ENCODE results near the gene PLEKHM2. TPM values are rescaled to one million over a fixed set of nuclear protein-coding genes. Genes with fewer than 3 reads are reported as not detected.

The PLEKHM2 gene
- total and polyA plus RNA-seq, 2 experiments from 2014 or later, result 31.8 to 43.1 TPM

DNA sequence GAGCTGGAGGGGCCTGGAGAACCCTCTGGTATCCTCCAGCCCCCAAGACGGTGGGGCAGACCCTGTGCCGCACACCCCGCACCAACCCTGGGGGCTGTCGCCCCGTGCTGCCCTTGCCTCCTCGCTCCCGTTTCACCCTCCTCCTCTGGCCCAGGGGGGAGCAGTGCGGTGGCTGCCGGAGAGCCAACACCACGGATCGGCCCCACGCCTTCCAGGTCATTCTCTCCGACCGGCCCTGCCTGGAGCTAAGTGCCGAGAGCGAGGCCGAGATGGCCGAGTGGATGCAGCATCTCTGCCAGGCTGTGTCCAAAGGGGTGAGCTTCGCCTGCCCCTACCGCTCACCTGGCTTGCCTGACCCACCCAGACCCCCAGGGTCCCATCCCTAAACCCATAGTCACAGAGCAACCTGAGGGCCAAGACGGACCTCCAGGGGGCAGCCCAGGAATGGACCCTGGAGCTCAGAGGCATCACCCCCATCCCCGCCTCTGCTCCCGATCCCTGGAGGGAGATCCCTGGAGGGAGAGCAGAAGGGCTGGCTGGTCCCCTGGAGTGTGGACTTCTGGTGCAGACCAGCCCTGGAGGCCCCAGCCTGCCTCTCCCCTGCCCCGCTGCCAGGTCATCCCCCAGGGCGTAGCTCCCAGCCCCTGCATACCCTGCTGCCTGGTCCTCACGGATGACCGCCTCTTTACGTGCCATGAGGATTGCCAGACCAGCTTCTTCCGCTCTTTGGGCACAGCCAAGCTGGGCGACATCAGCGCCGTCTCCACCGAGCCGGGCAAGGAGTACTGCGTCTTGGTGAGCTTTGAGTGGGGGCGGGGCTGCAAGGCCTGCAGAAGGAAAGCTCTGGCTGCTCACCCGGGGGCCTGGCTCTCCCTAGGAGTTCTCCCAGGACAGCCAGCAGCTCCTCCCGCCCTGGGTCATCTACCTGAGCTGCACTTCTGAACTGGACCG lies 47.9 kb downstream of the PLEKHM2 start:
- no peaks in the 10 kb centered on the region for H3K9me3 ChIP-seq (ENCODE audit: low read depth)
- H3K79me2 ChIP-seq, result no peaks in the 10 kb centered on the region
- no peak overlapping the region for H3K4me2 ChIP-seq
- H4K20me1 ChIP-seq (ENCODE audit: insufficient read depth, poor library complexity, severe bottlenecking), result no peaks in the 10 kb centered on the region
- H2AFZ ChIP-seq, result no peak overlapping the region
- H3K27ac ChIP-seq, result no peak overlapping the region
- H3K36me3 ChIP-seq (replicated peaks; ENCODE audit: insufficient read depth, low read depth), result no peaks in the 10 kb centered on the region
- H3K27me3 ChIP-seq, result no peaks in the 10 kb centered on the region
- WGBS (ENCODE audit: low lambda C conversion rate, missing lambda C conversion rate), result 96% methylated on average over 39 of the region's 39 CpGs
- H3K9me2 ChIP-seq (replicated peaks; ENCODE audit: insufficient read depth), result no peaks in the 10 kb centered on the region
- TF ChIP-seq EZH2 (IDR thresholded peaks at IDR 0.05; ENCODE audit: borderline replicate concordance), result no peak
- TF ChIP-seq, protein P1, sequence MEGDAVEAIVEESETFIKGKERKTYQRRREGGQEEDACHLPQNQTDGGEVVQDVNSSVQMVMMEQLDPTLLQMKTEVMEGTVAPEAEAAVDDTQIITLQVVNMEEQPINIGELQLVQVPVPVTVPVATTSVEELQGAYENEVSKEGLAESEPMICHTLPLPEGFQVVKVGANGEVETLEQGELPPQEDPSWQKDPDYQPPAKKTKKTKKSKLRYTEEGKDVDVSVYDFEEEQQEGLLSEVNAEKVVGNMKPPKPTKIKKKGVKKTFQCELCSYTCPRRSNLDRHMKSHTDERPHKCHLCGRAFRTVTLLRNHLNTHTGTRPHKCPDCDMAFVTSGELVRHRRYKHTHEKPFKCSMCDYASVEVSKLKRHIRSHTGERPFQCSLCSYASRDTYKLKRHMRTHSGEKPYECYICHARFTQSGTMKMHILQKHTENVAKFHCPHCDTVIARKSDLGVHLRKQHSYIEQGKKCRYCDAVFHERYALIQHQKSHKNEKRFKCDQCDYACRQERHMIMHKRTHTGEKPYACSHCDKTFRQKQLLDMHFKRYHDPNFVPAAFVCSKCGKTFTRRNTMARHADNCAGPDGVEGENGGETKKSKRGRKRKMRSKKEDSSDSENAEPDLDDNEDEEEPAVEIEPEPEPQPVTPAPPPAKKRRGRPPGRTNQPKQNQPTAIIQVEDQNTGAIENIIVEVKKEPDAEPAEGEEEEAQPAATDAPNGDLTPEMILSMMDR (IDR thresholded peaks at IDR 0.05; ENCODE audit: poor library complexity), result no peak
- H3K4me1 ChIP-seq (ENCODE audit: insufficient read depth), result no peaks in the 10 kb centered on the region
- H3K4me3 ChIP-seq, result no peak overlapping the region
- DNase-seq (ENCODE audit: low spot score), result no peak

DNA sequence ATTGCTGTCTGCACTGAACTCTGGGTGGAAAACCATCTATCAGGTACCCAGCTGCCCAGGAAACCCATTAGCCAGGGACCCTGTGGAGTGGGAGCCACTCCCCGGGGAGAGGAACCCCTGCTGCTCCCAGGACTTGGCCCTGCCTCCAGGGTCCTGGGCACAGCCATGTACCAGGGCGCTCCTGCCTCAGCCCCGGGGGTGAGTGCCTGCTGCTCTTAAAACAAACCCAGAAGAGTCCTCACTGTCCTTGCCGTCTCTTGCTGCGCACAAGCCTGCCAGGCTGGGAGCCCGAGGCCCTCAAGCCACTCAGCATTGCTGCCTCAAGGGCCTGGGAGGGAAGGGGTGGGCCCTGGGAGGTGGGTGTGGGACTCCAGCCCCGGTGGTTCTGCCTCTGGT lies 48.6 kb downstream of the PLEKHM2 start:
- 90% methylated on average over 6 of the region's 7 CpGs for WGBS (ENCODE audit: low lambda C conversion rate, missing lambda C conversion rate)
- H3K79me2 ChIP-seq, result no peaks in the 10 kb centered on the region
- H3K4me1 ChIP-seq (ENCODE audit: insufficient read depth), result no peaks in the 10 kb centered on the region
- H3K9me3 ChIP-seq (ENCODE audit: low read depth), result no peaks in the 10 kb centered on the region
- no peaks in the 10 kb centered on the region for H3K36me3 ChIP-seq (replicated peaks; ENCODE audit: insufficient read depth, low read depth)
- DNase-seq (ENCODE audit: low spot score), result no peak
- TF ChIP-seq EZH2 (IDR thresholded peaks at IDR 0.05; ENCODE audit: borderline replicate concordance) (no peak), EZH2phosphoT487 (IDR thresholded peaks at IDR 0.05; ENCODE audit: low read depth, severe bottlenecking, unreplicated experiment) (no peak)
- TF ChIP-seq, protein P1 (IDR thresholded peaks at IDR 0.05; ENCODE audit: poor library complexity), result no peak
- H3K27ac ChIP-seq, result no peak overlapping the region
- H4K20me1 ChIP-seq (ENCODE audit: insufficient read depth, poor library complexity, severe bottlenecking), result no peaks in the 10 kb centered on the region
- no peak overlapping the region for H3K4me3 ChIP-seq
- H2AFZ ChIP-seq, result no peak overlapping the region
- H3K4me2 ChIP-seq, result no peak overlapping the region
- H3K27me3 ChIP-seq, result no peaks in the 10 kb centered on the region
- H3K9me2 ChIP-seq (replicated peaks; ENCODE audit: insufficient read depth), result no peaks in the 10 kb centered on the region

DNA sequence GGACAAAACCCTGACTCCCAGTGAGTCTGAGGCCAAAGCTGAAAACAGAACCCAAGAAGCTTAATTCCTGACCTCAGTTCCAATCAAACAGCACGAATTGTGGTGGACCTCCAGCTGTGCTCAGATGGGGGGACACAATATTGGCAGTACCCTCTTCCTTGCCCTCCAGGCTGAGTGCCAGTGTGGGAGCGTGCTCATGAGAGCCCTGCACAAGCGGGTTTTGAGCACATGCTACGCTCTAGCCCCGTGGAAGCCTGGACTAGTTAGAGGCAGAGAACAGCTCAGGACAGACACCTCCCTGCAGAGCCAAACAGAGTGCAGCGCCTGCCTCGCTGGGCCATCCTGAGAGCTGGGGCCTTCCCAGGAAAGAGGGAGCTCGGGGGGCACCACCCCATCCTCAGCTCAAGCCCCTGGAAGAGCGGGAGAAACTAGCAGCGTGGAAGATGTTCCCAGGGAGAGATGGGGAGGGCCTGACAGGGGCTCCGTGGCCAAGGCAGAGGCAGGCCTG lies 49.2 kb downstream of the PLEKHM2 start:
- H3K27ac ChIP-seq, result no peak overlapping the region
- H3K79me2 ChIP-seq, result no peaks in the 10 kb centered on the region
- H3K4me1 ChIP-seq (ENCODE audit: insufficient read depth), result no peaks in the 10 kb centered on the region
- H3K4me2 ChIP-seq, result no peak overlapping the region
- no peak overlapping the region for H3K4me3 ChIP-seq
- H3K27me3 ChIP-seq, result no peaks in the 10 kb centered on the region
- H3K9me2 ChIP-seq (replicated peaks; ENCODE audit: insufficient read depth), result no peaks in the 10 kb centered on the region
- TF ChIP-seq EZH2phosphoT487 (IDR thresholded peaks at IDR 0.05; ENCODE audit: low read depth, severe bottlenecking, unreplicated experiment), result no peak
- TF ChIP-seq EZH2 (IDR thresholded peaks at IDR 0.05; ENCODE audit: borderline replicate concordance), result no peak
- DNase-seq (ENCODE audit: low spot score), result no peak
- no peaks in the 10 kb centered on the region for H3K36me3 ChIP-seq (replicated peaks; ENCODE audit: insufficient read depth, low read depth)
- H3K9me3 ChIP-seq (ENCODE audit: low read depth), result no peaks in the 10 kb centered on the region
- 94% methylated on average over 11 of the region's 11 CpGs for WGBS (ENCODE audit: low lambda C conversion rate, missing lambda C conversion rate)
- H2AFZ ChIP-seq, result no peak overlapping the region
- no peaks in the 10 kb centered on the region for H4K20me1 ChIP-seq (ENCODE audit: insufficient read depth, poor library complexity, severe bottlenecking)

DNA sequence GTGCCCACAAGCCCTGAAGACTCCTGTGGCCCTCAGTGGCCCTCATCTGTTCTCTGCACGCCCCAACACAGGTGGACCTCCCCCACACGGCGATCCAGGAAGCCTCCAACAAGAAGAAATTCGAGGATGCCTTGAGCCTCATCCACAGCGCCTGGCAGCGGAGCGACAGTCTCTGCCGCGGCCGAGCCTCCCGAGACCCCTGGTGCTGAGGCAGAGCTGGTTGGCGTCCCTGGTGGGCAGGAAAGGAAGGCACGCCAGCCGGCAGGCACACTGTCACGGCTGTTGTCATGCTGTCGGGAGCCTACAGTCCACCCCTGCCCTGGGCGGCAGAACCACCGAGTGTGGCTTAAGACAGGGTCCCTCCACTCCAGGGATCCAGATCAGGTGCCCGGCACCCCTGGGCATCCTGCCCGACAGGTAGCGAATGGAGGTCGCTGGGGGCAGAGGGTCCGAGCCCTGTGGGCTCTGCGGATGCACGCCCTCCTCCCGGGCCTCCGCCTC lies 49.7 kb downstream of the PLEKHM2 start:
- Histone ChIP-seq H3K9me2 (replicated peaks; ENCODE audit: insufficient read depth) (no peaks in the 10 kb centered on the region), H3K4me2 (no peak overlapping the region), H3K36me3 (replicated peaks; ENCODE audit: insufficient read depth, low read depth) (no peaks in the 10 kb centered on the region), H3K79me2 (no peaks in the 10 kb centered on the region), H2AFZ (no peak overlapping the region), H3K4me1 (ENCODE audit: insufficient read depth) (no peaks in the 10 kb centered on the region), H3K27ac (no peak overlapping the region), H3K4me3 (no peak overlapping the region), H3K9me3 (ENCODE audit: low read depth) (no peaks in the 10 kb centered on the region), H4K20me1 (ENCODE audit: insufficient read depth, poor library complexity, severe bottlenecking) (no peaks in the 10 kb centered on the region), H3K27me3 (no peaks in the 10 kb centered on the region)
- no peak for DNase-seq (ENCODE audit: low spot score)
- TF ChIP-seq EZH2 (IDR thresholded peaks at IDR 0.05; ENCODE audit: borderline replicate concordance) (no peak), EZH2phosphoT487 (IDR thresholded peaks at IDR 0.05; ENCODE audit: low read depth, severe bottlenecking, unreplicated experiment) (no peak)
- TF ChIP-seq, protein P1 (IDR thresholded peaks at IDR 0.05; ENCODE audit: poor library complexity), result no peak
- WGBS (ENCODE audit: low lambda C conversion rate, missing lambda C conversion rate), result 95% methylated on average over 27 of the region's 27 CpGs

Data from hepatocyte (in vitro differentiated cells).